ENCODE data around the gene PLGLB1. TPM values are rescaled to one million over a fixed set of nuclear protein-coding genes. Genes with fewer than 3 reads are reported as not detected.
"Not testable (repeated sequence)": the region's sequence is repeated elsewhere in the genome, so short reads cannot be mapped to it uniquely, and the experiment has no call there.

Gene PLGLB1
- total and polyA plus RNA-seq, 9 of the 15 experiments (the other 6 are each of a cell fraction or from before 2014, with no cell fraction given), result 0.14 TPM; not detected in 8

GRCh38 chr2:87061519-87061918 is 39.9 kb upstream of the PLGLB1 start:
- DNase-seq (ENCODE audit: extremely low read depth in 1 of 4, low spot score in 3 of 4); CTCF ChIA-PET (ENCODE audit: low intra/inter-chr PET ratio); FAIRE-seq; intact Hi-C loops (cut with micrococcal nuclease); H3K4me3 ChIP-seq; H3K27ac ChIP-seq (ENCODE audit: extremely low read depth, low read depth, low read length); H3K9me3 ChIP-seq (replicated peaks; ENCODE audit: control insufficient read depth, insufficient read depth, low read depth, low read length); POLR2A ChIA-PET; H3K4me1 ChIP-seq (replicated peaks in 1 of 2; ENCODE audit: control insufficient read depth in 2 of 2, insufficient read depth in 2 of 2, low read length in 2 of 2); H4K20me1 ChIP-seq (replicated peaks; ENCODE audit: control insufficient read depth, insufficient read depth, low read length); H2AFZ ChIP-seq (ENCODE audit: low read depth, low read length); H3K36me3 ChIP-seq (ENCODE audit: control insufficient read depth, insufficient read depth, low read length); BruUV-seq (replicated peaks); H3K79me2 ChIP-seq (ENCODE audit: control insufficient read depth, insufficient read depth, low read length); H3K9me1 ChIP-seq (ENCODE audit: control insufficient read depth, insufficient read depth, low read length); H3K27me3 ChIP-seq (ENCODE audit: control insufficient read depth in 2 of 2, insufficient read depth in 2 of 2, low read length in 2 of 2); ATAC-seq; H3K4me2 ChIP-seq (ENCODE audit: insufficient read depth, low read length); H3K9ac ChIP-seq (ENCODE audit: insufficient read depth in 1 of 2, low read depth in 2 of 2, low read length in 2 of 2): not testable (repeated sequence)
- in situ Hi-C loops (cut with MboI), result loop anchor here (25.0 kb wide), 2 partner anchors 299 to 674 kb away; no protein-coding TSS in a partner anchor
- WGBS (ENCODE audit: insufficient coverage, low coverage, missing lambda C conversion rate), result no CpG with 5 or more reads among the region's 1 CpG

GRCh38 chr2:87057606-87058005 is 36.0 kb upstream of the PLGLB1 start:
- H3K9me1 ChIP-seq (ENCODE audit: control insufficient read depth, insufficient read depth, low read length); CTCF ChIA-PET (ENCODE audit: low intra/inter-chr PET ratio); H2AFZ ChIP-seq (ENCODE audit: low read depth, low read length); intact Hi-C loops (cut with micrococcal nuclease); ATAC-seq; H3K79me2 ChIP-seq (ENCODE audit: control insufficient read depth, insufficient read depth, low read length); H3K9me3 ChIP-seq (replicated peaks; ENCODE audit: control insufficient read depth, insufficient read depth, low read depth, low read length); H3K27ac ChIP-seq (ENCODE audit: extremely low read depth, low read depth, low read length); H3K4me2 ChIP-seq (ENCODE audit: insufficient read depth, low read length); POLR2A ChIA-PET; H3K27me3 ChIP-seq (ENCODE audit: control insufficient read depth in 2 of 2, insufficient read depth in 2 of 2, low read length in 2 of 2); FAIRE-seq; H3K4me3 ChIP-seq; H4K20me1 ChIP-seq (replicated peaks; ENCODE audit: control insufficient read depth, insufficient read depth, low read length); H3K36me3 ChIP-seq (ENCODE audit: control insufficient read depth, insufficient read depth, low read length); H3K9ac ChIP-seq (ENCODE audit: insufficient read depth in 1 of 2, low read depth in 2 of 2, low read length in 2 of 2); H3K4me1 ChIP-seq (replicated peaks in 1 of 2; ENCODE audit: control insufficient read depth in 2 of 2, insufficient read depth in 2 of 2, low read length in 2 of 2); DNase-seq (ENCODE audit: extremely low read depth in 1 of 4, low spot score in 3 of 4); BruUV-seq (replicated peaks): not testable (repeated sequence)
- in situ Hi-C loops (cut with MboI), result loop anchor here (25.0 kb wide), 2 partner anchors 295 to 670 kb away; no protein-coding TSS in a partner anchor
- 76% methylated on average over 3 of the region's 4 CpGs for WGBS (ENCODE audit: insufficient coverage, low coverage, missing lambda C conversion rate)

- FAIRE-seq; H3K4me3 ChIP-seq; H2AFZ ChIP-seq (ENCODE audit: low read depth, low read length); H3K79me2 ChIP-seq (ENCODE audit: control insufficient read depth, insufficient read depth, low read length); H3K27ac ChIP-seq (ENCODE audit: extremely low read depth, low read depth, low read length); BruUV-seq (replicated peaks); H3K9me3 ChIP-seq (replicated peaks; ENCODE audit: control insufficient read depth, insufficient read depth, low read depth, low read length); H3K36me3 ChIP-seq (ENCODE audit: control insufficient read depth, insufficient read depth, low read length); H3K9ac ChIP-seq (ENCODE audit: insufficient read depth in 1 of 2, low read depth in 2 of 2, low read length in 2 of 2); POLR2A ChIA-PET; ATAC-seq; H3K4me2 ChIP-seq (ENCODE audit: insufficient read depth, low read length); DNase-seq (ENCODE audit: extremely low read depth in 1 of 4, low spot score in 3 of 4); H4K20me1 ChIP-seq (replicated peaks; ENCODE audit: control insufficient read depth, insufficient read depth, low read length); H3K4me1 ChIP-seq (replicated peaks in 1 of 2; ENCODE audit: control insufficient read depth in 2 of 2, insufficient read depth in 2 of 2, low read length in 2 of 2); CTCF ChIA-PET (ENCODE audit: low intra/inter-chr PET ratio); H3K9me1 ChIP-seq (ENCODE audit: control insufficient read depth, insufficient read depth, low read length); H3K27me3 ChIP-seq (ENCODE audit: control insufficient read depth in 2 of 2, insufficient read depth in 2 of 2, low read length in 2 of 2); intact Hi-C loops (cut with micrococcal nuclease): not testable (repeated sequence)
- in situ Hi-C loops (cut with MboI), result loop anchor here (25.0 kb wide), 2 partner anchors 295 to 670 kb away; no protein-coding TSS in a partner anchor
These were observed 35.2 kb upstream of the PLGLB1 start for GRCh38 chr2:87056843-87057242.

DNA sequence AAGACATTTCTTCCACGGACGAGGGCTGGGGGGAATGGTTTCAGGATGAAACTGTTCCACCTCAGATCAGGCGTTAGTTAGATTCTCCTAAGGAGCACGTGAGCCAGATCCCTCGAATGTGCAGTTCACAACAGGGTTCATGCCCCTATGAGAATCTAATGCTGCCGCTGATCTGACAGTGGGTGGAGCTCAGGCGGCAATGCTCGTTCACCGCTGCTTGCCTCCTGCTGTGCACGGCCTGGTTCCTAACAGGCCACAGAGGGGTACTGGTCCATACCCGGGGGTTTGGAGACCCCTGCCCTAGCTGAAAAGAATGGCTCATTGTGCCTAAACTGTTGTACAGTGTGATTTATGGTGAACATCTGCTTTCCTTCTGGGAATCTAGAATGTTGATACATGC is 34.8 kb upstream of the PLGLB1 start:
- in situ Hi-C loops (cut with MboI), result loop anchor here (25.0 kb wide), 2 partner anchors 294 to 669 kb away; no protein-coding TSS in a partner anchor
- H3K4me3 ChIP-seq; H3K79me2 ChIP-seq (ENCODE audit: control insufficient read depth, insufficient read depth, low read length); H3K9me1 ChIP-seq (ENCODE audit: control insufficient read depth, insufficient read depth, low read length); H3K4me1 ChIP-seq (replicated peaks in 1 of 2; ENCODE audit: control insufficient read depth in 2 of 2, insufficient read depth in 2 of 2, low read length in 2 of 2); intact Hi-C loops (cut with micrococcal nuclease); H3K27ac ChIP-seq (ENCODE audit: extremely low read depth, low read depth, low read length); H3K27me3 ChIP-seq (ENCODE audit: control insufficient read depth in 2 of 2, insufficient read depth in 2 of 2, low read length in 2 of 2); POLR2A ChIA-PET; H3K36me3 ChIP-seq (ENCODE audit: control insufficient read depth, insufficient read depth, low read length); H3K9ac ChIP-seq (ENCODE audit: insufficient read depth in 1 of 2, low read depth in 2 of 2, low read length in 2 of 2); FAIRE-seq; H2AFZ ChIP-seq (ENCODE audit: low read depth, low read length); H4K20me1 ChIP-seq (replicated peaks; ENCODE audit: control insufficient read depth, insufficient read depth, low read length); BruUV-seq (replicated peaks); H3K4me2 ChIP-seq (ENCODE audit: insufficient read depth, low read length); ATAC-seq; CTCF ChIA-PET (ENCODE audit: low intra/inter-chr PET ratio); DNase-seq (ENCODE audit: extremely low read depth in 1 of 4, low spot score in 3 of 4); H3K9me3 ChIP-seq (replicated peaks; ENCODE audit: control insufficient read depth, insufficient read depth, low read depth, low read length): not testable (repeated sequence)
- WGBS (ENCODE audit: insufficient coverage, low coverage, missing lambda C conversion rate), result no CpG with 5 or more reads among the region's 11 CpGs

All from K562 (cell line).